NCI-H460 (cell line): ENCODE measurements around the gene ADRB1. TPM values are rescaled to one million over a fixed set of nuclear protein-coding genes. Genes with fewer than 3 reads are reported as not detected.
A peak's percentile ranks its signal among the peaks of the same experiment; 100 is the strongest.

Source experiments
- DNase-seq: peaks from one replicate; pipeline ENCODE4 v3.0.0-alpha.2; 2016; ENCODE audit warnings: low read depth; ENCODE audit errors: extremely low read depth
- total RNA-seq: library from RNA; depleted of rRNA; stranded (reverse); fragments of >200 nt; shearing (Covaris generic); gene quantifications from 2 replicates; pipeline ENCODE4 v1.2.3, GENCODE V29; 2014

The ADRB1 gene
- total RNA-seq, 1 experiment from 2014 or later = 2.4 TPM

DNA sequence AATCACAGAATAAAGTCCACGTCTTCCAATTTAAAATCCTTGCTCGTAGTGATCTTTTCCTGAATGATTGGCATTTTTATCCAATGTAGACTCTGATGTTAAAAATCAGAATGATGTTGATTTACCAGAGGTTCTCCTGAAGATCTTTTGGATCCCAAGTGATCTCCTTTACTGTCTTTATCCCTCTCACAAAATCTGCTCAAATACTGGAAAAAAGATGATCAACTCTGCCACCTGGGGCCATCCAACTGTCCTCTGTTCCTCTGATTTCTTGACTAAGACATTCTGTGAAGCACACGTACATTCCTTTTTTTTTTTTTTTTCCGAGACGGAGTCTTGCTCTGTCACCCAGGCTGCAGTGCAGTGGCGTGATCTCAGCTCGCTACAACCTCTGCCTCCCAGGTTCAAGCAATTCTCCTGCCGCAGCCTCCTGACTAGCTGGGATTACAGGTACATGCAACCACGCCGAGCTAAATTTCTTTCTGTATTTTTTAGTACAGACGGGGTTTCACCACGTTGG lies 18.0 kb upstream of the ADRB1 start:
- DNase-seq = no peak

DNA sequence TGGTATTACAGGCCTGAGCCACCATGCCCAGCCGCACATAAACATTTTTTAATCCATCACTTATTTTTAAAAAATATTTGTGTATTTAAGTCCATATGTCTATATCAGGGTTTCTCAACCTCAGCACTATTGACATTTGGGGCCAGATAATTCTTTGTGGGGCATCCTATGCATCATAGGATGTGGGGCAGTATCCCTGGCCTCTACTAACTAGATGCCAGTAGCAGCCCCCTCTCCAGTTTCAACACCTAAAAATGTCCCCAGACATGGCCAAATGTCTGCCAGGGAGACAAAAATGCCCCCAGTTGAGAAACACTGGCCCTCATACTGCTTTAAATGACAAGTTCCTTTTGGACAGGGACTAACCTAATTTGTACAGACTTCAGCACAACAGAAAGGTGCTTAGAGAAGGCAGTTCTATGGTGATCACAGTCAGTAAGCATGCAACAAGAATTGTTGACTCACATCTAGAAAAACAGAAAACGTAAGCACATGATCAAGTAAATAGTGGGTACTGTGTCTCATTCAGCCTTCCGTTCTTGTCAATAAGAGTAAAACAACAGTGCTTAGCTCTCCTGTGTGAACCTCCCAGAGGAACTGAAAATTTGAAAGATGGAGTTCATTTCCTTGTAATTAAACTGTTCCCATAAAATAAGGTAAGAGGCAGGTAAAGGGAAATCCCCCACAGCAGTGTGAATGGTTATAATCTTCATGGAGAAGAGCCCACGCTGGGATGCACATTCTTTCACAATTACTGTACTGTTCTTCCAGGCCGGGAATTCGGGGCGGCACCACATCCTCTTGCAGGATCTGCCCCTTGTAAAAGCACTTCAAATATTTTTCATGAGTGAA lies 17.3 kb upstream of the ADRB1 start:
- DNase-seq = peak; percentile 87

DNA sequence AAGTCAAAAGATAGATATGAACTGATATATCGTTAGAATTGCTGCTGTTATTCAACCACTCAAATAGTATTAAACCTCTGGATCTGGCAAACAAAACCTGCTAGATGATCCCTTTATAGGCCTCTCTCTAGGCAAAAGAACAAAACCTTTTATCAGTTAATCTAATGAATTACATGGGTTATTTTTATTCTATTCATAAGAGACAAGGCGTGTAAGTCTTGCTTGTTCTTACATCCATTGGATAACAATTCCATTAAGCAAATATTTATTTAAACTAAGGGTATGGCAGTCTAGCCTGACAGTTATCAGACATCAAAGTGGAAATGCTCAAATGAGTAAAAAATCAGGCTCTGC lies 16.6 kb upstream of the ADRB1 start:
- no peak for DNase-seq

DNA sequence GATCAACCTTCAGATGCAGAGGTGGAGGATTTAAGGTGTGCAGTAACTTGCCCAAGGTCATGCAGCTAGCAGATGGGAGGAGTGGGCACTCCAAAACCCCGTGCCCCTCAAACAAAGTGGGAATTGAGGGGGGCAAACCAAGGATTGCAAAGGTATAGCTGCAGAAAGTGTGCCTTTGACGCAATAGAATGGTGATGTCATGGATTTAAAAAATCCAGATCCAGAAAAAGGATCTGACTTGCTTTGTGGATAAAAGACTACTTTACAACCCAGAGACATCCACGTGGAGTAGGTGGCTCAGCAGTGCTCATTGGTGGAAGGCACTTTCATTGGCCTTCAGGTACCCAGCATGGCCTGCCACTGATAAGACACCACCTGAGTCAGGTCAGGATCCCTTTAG lies 15.7 kb upstream of the ADRB1 start:
- no peak for DNase-seq

DNA sequence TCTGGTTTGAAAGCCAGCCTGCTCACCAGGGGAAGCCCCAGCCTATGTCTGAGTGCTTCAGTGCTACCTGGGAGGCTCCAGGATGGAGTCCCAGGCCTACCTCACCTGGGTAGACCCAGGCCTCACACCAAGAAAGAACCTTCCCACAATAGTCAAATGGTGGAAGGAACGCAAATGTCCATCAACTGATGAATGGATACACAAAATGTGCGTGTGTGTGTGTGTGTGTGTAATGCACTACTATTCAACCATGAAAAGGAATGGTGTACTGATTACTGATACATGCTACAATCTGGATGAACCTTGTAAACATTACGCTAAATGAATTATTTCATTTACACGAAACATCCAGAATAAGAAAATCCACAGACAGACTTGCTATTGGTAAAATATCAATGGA lies 15.2 kb upstream of the ADRB1 start:
- DNase-seq = no peak

DNA sequence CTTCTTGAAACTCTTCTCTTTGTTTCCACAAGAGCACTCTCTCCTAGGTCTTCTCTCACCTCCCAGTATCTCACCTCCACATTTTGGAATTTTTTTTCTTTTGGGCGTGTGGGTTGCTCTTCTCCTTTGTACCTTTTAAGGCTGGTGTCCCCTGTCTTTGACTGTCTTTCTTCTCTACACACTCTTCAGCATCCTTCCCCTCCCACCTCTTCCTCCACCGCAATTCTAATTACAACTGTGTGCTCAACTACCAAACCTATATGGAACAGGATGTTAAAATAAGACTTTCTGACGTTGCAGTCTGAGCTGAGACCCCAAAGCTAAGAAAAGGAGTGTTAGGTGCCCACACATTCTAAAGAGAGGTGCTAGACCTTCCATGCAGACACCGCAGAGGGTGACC lies 14.0 kb upstream of the ADRB1 start:
- DNase-seq = no peak

DNA sequence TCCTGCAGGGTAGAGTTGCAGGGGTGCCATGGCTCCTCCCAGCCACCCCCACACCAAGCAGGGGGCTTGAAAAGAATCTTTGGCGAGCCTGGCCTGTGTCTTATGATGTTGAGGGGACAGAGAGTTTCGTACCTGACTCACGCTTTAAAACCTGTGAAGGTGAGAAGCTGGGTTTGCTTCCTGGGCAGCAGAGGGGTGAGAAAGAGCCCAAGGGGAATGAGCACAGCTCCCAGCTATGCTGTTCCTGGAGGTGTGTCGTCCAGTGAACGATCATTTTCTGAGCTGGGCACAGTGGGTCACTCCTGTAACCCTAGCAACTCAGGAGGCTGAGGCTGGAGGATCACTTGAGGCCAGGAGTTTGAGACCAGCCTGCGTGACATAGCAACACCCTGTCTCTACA lies 13.5 kb upstream of the ADRB1 start:
- no peak for DNase-seq

DNA sequence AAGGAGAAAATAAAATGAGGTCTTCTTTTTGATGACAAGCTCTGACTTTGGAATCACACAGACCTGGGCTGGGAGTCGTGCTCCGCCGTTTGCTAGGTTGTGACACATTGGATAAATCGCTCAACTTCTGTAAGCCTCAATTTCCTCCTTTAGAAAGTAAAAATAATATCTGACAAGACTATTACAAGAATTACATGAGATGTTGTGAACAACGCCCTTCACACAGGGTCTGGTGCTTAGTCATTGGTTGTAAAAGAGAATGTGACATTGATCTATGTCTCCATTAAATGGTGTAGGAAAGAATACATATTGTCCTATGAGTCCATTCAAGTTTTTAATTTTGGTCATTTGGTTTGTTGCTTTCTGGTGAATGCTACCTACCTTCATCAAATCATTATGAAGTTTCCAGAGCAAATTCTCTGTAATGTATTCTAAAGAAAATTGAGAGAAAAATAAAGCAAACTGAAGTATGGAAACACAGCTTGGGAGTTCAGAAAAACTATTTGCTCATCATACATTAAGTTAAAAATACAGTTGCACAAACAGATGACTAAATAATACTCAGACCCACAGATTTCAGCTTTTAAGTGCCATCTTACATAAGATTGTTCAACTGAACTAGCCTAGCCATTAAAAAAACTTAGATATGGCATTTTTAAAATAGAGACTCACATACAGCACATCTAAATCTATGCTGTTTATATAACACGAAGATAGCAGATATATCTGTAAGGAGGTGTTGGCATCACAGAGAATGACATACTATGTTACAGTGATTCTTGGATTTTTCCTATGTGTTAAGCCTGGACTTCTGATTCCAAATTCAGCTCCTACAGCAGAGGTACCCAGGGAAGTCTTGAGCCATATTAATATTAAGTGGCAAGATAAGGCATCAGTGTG lies 12.3 kb upstream of the ADRB1 start:
- DNase-seq = peak; percentile 64

DNA sequence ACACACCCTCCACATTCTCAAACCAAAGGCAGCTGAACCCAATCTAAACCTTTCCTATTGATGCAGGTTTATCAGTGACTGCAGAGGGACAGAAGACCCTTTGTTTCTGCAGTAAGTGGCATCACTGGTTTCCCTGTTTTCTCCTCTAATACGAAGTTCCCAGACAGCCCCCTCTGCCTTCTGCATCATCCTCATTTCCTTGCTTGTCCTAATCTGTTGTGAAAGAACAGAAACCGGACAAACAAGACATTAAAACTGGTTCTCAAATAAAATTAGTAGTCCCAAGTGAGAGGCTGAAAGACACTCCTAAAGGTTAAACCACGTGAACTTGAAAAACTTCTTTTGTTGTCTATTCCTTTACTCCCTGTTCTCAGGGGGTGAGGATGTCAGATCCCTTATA lies 10.1 kb upstream of the ADRB1 start:
- no peak for DNase-seq

DNA sequence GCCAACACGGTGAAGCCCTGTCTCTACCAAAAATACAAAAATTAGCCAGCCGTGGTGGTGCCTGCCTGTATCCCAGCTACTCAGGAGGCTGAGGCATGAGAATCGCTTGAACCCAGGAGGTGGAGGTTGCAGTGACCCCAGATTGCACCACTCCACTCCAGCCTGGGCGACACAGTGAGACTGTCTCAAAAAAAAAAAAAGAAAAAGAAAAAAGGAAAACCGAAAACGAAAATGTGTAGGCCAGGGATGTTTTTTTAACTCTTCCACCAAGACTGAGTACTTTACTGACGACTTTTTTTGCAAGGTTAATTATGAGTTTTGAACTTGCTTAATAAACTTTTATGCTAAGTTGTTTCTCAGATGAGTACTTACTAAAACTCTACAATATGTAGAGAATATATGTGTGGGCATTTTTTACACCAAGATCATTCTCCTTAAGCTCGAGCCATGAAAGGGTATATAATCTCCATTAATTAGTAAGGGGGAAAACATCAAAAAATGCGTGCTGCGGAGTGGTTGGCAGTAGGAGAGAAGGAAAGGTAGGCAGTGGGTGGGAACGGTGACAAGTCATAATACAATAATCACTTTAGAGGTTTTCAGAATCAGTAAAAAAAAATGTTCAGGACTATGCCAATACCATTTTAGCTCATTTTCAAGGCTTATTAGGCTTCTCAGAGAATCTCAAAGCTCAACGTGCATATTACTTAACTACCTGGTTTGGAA lies 8.6 kb upstream of the ADRB1 start:
- no peak for DNase-seq

DNA sequence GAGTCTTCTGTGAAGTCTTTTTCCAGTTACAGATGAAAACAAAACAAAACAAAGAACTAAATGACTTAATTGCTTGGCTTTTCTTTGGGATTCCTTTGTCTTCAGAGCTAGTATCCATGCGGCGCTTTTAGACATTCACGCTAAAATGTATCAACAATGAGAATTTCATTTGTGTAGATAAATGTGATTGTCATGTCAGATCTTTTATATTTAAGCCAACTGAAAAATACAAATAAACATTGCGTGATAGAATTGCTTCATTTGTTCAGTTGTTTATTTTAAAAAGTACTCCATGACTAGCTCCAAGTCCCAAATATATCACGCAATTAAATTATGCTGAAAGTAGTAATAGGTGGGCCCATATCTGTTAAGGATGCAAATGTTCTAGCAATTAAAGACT lies 7.9 kb upstream of the ADRB1 start:
- no peak for DNase-seq

DNA sequence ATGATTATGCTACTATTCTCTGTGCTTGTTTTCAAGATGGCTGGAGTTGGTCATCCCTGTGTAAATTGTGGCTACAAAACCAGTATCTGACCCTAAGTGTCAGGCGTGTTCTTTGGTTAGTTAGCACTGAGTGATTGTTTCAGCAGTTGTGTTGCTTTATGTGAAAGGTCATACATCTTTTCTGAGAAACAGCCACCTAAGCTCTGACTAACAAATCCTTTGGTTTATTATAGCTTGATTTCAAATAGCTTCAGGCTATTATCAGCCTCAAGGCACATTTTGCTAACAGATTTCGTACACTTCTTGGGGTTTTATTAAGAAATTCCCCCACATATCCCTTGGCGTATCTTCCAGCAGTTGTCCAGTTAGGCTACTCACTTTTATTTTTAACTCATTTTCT lies 4.8 kb upstream of the ADRB1 start:
- no peak for DNase-seq

DNA sequence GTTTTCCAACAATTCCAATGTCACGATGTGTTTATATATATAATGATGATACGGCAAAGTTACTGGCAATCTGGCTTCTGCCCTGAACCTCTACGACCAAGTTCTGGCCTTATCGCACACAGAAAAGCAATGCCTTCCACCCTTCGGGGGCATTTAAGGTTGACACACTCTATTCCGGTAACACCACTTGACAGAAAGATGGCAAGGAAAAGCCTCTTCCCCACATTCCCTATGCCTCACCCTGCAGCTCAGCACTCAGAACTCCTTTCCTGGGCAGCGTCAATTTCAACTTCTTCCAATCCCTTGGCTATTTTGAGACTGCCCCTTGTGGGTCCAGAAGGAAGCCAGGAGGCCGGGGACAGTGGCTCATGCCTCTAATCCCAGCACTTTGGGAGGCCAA lies 2.5 kb upstream of the ADRB1 start:
- DNase-seq = no peak

DNA sequence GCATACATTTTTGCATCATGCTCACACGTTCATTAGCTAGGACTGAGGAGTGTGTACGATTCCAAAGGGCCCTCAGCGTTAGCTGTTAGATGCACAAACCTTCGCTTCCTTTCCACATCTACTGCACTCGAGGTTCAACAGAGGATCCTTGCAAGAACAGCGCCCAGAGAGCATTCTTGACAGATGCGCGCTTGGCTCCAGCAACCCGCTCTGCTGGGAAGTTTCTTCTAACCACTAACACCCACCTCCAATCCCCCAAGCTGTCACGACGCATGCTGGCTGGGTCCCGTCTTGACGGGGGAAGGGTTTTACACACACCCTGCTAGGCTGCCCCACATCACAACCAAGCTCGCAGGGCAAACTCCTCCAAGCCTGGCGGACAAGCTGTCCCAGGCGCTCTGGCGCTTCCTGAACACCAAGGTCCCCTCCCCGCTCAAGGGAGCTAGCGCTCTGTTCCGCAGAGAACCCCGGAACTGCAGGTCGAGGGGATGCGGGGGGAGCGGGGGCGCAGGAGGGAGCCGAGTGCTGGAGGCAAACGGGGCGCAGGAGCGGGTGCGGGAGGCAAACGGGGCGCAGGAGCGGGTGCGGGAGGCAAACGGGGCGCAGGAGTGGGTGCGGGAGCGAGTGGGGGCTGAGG lies 653 bp upstream of the ADRB1 start:
- peak; percentile 26 for DNase-seq

DNA sequence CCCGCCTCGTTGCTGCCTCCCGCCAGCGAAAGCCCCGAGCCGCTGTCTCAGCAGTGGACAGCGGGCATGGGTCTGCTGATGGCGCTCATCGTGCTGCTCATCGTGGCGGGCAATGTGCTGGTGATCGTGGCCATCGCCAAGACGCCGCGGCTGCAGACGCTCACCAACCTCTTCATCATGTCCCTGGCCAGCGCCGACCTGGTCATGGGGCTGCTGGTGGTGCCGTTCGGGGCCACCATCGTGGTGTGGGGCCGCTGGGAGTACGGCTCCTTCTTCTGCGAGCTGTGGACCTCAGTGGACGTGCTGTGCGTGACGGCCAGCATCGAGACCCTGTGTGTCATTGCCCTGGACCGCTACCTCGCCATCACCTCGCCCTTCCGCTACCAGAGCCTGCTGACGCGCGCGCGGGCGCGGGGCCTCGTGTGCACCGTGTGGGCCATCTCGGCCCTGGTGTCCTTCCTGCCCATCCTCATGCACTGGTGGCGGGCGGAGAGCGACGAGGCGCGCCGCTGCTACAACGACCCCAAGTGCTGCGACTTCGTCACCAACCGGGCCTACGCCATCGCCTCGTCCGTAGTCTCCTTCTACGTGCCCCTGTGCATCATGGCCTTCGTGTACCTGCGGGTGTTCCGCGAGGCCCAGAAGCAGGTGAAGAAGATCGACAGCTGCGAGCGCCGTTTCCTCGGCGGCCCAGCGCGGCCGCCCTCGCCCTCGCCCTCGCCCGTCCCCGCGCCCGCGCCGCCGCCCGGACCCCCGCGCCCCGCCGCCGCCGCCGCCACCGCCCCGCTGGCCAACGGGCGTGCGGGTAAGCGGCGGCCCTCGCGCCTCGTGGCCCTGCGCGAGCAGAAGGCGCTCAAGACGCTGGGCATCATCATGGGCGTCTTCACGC lies 825 bp downstream of the ADRB1 start:
- no peak for DNase-seq

DNA sequence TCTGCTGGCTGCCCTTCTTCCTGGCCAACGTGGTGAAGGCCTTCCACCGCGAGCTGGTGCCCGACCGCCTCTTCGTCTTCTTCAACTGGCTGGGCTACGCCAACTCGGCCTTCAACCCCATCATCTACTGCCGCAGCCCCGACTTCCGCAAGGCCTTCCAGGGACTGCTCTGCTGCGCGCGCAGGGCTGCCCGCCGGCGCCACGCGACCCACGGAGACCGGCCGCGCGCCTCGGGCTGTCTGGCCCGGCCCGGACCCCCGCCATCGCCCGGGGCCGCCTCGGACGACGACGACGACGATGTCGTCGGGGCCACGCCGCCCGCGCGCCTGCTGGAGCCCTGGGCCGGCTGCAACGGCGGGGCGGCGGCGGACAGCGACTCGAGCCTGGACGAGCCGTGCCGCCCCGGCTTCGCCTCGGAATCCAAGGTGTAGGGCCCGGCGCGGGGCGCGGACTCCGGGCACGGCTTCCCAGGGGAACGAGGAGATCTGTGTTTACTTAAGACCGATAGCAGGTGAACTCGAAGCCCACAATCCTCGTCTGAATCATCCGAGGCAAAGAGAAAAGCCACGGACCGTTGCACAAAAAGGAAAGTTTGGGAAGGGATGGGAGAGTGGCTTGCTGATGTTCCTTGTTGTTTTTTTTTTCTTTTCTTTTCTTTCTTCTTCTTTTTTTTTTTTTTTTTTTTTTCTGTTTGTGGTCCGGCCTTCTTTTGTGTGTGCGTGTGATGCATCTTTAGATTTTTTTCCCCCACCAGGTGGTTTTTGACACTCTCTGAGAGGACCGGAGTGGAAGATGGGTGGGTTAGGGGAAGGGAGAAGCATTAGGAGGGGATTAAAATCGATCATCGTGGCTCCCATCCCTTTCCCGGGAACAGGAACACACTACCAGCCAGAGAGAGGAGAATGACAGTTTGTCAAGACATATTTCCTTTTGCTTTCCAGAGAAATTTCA lies 1.7 kb downstream of the ADRB1 start:
- no peak for DNase-seq

DNA sequence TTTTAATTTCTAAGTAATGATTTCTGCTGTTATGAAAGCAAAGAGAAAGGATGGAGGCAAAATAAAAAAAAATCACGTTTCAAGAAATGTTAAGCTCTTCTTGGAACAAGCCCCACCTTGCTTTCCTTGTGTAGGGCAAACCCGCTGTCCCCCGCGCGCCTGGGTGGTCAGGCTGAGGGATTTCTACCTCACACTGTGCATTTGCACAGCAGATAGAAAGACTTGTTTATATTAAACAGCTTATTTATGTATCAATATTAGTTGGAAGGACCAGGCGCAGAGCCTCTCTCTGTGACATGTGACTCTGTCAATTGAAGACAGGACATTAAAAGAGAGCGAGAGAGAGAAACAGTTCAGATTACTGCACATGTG lies 2.4 kb downstream of the ADRB1 start:
- DNase-seq = no peak

DNA sequence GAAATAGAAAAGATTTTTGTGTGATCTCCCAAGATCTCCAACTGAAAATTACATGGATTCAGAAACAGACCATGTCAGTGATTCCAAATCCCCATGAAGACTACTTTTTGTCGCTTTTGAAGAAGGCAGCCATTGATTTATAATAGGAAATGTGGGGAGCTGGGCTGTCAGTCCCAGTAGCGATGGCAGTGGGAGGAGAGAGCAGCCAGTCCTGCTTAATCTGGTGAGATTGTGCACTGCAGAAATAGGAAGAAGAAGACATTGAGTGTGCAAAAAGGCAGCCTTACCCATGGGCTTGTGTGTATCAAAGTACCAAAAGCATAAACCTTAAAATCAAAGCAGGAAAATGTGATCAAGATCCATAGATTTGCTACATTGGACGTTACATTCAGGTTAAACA lies 4.8 kb downstream of the ADRB1 start:
- DNase-seq = no peak

DNA sequence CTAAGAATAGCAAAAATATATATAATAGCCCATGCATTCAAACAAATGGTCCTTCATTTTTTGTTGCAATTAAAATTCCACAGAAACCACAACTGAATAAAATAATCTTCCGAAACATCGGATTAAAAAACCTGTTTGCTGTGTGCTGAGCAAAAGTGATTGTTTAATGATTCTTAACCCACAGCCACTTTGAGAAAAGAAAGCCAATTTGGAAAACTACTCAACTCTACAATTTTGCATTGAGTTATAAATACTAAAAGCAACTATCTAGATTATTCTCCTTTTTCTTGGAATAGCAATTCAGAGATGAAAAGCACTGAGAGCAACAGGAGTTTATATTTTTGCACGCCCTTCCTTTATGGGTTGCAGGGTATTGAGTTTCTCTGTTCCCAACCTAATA lies 8.0 kb downstream of the ADRB1 start:
- DNase-seq = no peak
